Right lobe of liver (tissue), 6 donors: ENCODE data around the gene FAU. TPM values are rescaled to one million over a fixed set of nuclear protein-coding genes. Genes with fewer than 3 reads are reported as not detected.
"Not testable (repeated sequence)": the region's sequence is repeated elsewhere in the genome, so short reads cannot be mapped to it uniquely, and the experiment has no call there.

Experiments
- ATAC-seq, 4 donors: fragments of 200-7000 bp; cut with Tn5 transposase; one replicate each; pipeline ENCODE4 v1.9.1; 2020; ENCODE audit warnings: mild to moderate bottlenecking in 4 of 4, moderate library complexity in 4 of 4
- DNase-seq, 3 donors: peaks; one replicate each; pipeline ENCODE4 v3.0.0-alpha.2; 2020
- H3K27ac ChIP-seq, 3 donors: fragments of 200-600 bp; one replicate each; pipeline ENCODE4 v1.8.0; 2022
- H3K27me3 ChIP-seq, 2 donors: fragments of 200-600 bp; one replicate each; pipeline ENCODE4 v1.8.0; 2022
- H3K36me3 ChIP-seq, 4 donors: fragments of 200-600 bp; sonication (generic) in 1 of 4; one replicate each; pipeline versions ENCODE4 v1.5.1 to v1.8.0; 2017 to 2022; ENCODE audit warnings: control low read depth in 1 of 4
- H3K4me1 ChIP-seq, 4 donors: fragments of 200-600 bp; sonication (generic) in 1 of 4; one replicate each; pipeline versions ENCODE4 v1.5.1 to v1.8.0; 2017 to 2022; ENCODE audit warnings: control low read depth in 1 of 4
- H3K4me3 ChIP-seq, 3 donors: fragments of 200-600 bp; one replicate each; pipeline ENCODE4 v1.8.0; 2022
- H3K9me3 ChIP-seq, 4 donors: fragments of 200-600 bp; sonication (generic) in 1 of 4; one replicate each; pipeline versions ENCODE4 v1.5.1 to v1.8.0; 2017 to 2022; ENCODE audit warnings: control low read depth in 1 of 4
- POLR2A ChIP-seq: fragments of 450-650 bp; IDR thresholded peaks from one replicate; pipeline ENCODE4 v1.6.1; 2017; ENCODE audit warnings: antibody characterized with exemption, mild to moderate bottlenecking
- WGBS: methylation state at CpG from one replicate; pipeline ENCODE4 v1.1.6; 2018; ENCODE audit warnings: low coverage, low lambda C conversion rate; ENCODE audit not compliant: insufficient coverage; ENCODE audit errors: missing lambda C conversion rate; 5-methylcytosine and 5-hydroxymethylcytosine counted together
- intact Hi-C, 2 donors: fragments of 100-400 bp; cut with DNase I; formaldehyde crosslinking; loops; one replicate each; pipeline versions ENCODE4 v1.11.2 to v1.14.1; 2022
- total RNA-seq, 6 experiments: library from RNA; depleted of rRNA in 2 of 6; stranded (reverse); fragments of >200 nt in 2 of 6; fragmentation: NEBNext Ultra II Directional in 3 of 6; extraction: Animal tissue kit (Norgen Biotek cat#: 25700) in 3 of 6; gene quantifications; one replicate each; pipeline versions ENCODE4 v1.1.0 to v1.2.4, GENCODE V29; 2016 to 2023
- TF ChIP-seq, protein P1 (sequence below), 4 donors: fragments of 200-600 bp in 3 of 4; fragments of 450-650 bp in 1 of 4; IDR thresholded peaks; one replicate each; pipeline versions ENCODE4 v1.5.1 to v1.8.0; 2016 to 2022; ENCODE audit warnings: antibody characterized with exemption in 4 of 4, mild to moderate bottlenecking in 2 of 4
- donor health status: DM: no; HTN: yes; CAD: no.
- donor health status: DM: no; HTN: no; CAD: no.
- donor health status: DM: no; HTN: no; CAD: no.
- donor health status: DM: no; HTN: yes; CAD: no.
- donor health status: DM: no; HTN: yes; CAD: no.

The FAU gene
- total RNA-seq, 6 experiments from 2014 or later: 287 to 472 (median 343) TPM

DNA sequence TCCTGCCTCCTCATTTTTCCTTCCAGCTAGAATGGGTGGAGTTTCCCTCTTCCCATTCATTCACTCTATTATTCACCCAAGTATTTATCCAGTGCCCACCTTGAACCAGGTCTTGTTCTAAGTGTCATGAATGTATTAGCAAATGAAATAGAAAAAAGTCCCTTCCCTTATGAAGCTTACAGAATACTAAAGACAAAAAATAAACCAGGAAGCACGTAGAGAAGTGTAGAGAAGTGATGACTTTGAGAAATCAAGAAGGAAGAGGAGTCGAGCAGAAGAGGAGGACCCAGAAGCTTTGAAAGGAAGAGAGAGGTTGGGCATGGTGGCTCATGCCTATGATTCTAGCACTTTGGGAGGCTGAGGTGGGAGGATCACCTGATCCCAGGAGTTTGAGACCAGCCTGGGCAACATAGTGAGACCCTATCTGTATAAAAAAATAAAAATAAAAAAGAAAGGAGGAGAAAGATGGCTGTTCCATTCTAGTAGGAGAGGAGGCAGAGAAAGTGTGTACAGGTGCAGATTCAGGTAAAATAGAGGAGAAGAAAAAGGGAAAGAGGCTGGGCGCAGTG, 29.5 kb upstream of the FAU start:
- no peaks in the 10 kb centered on the region for H3K36me3 ChIP-seq
- H3K4me3 ChIP-seq: no peak overlapping the region
- peaks cover 0 to 26% (median 17%) of the 10 kb centered on the region in 4 donors for H3K4me1 ChIP-seq
- intact Hi-C loops: no loop called here
- H3K27me3 ChIP-seq: no peaks in the 10 kb centered on the region
- peak overlapping the region; percentile 66 to 75 (median 73) for H3K27ac ChIP-seq
- WGBS: 69% methylated on average over 3 of the region's 3 CpGs
- no peak for TF ChIP-seq POLR2A
- TF ChIP-seq, protein P1, sequence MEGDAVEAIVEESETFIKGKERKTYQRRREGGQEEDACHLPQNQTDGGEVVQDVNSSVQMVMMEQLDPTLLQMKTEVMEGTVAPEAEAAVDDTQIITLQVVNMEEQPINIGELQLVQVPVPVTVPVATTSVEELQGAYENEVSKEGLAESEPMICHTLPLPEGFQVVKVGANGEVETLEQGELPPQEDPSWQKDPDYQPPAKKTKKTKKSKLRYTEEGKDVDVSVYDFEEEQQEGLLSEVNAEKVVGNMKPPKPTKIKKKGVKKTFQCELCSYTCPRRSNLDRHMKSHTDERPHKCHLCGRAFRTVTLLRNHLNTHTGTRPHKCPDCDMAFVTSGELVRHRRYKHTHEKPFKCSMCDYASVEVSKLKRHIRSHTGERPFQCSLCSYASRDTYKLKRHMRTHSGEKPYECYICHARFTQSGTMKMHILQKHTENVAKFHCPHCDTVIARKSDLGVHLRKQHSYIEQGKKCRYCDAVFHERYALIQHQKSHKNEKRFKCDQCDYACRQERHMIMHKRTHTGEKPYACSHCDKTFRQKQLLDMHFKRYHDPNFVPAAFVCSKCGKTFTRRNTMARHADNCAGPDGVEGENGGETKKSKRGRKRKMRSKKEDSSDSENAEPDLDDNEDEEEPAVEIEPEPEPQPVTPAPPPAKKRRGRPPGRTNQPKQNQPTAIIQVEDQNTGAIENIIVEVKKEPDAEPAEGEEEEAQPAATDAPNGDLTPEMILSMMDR (IDR thresholded peaks at IDR 0.05): no peak
- H3K9me3 ChIP-seq: no peaks in the 10 kb centered on the region
- no peak for DNase-seq
- peak in 1 of 4 donors; percentile 6 for ATAC-seq

DNA sequence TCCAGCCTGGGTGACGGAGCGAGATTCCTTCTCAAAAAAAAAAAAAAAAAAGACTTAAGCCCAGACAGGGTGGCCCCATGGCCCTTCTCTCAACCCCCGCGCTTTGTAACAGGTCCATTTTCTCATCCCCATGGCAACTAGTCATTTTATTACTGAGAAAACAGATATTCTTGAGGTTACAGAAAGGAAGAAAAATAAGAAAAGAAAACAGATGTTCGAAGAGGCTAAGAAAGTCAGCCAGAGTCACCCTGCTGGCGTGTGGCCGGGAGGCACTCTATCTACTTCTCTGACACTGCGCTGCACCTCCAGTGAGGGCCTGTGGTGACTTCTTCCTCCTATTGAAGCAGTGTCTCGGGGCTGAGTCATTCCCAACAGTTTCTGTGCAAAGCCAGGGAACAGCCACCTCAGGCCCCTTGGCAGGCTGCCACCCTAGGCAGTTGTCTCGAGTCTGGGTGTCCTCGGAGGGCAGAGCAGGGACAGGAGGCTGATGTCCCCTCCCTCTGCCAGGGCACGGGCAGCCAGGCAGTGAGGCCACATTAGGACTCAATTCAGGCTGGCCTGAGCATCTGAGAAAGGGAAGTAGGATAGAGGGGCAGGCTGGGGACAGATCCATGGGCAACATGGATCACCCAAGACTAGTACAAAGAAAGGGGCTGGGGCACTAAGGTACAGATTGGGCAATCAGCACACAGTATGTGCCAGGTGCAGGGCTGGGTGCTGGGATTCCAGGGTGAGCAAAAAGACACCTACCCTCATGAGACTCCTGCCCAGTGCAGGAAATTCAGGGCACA, 28.8 kb upstream of the FAU start:
- ATAC-seq: peak; percentile 83 to 87 (median 86)
- TF ChIP-seq, protein P1 (IDR thresholded peaks at IDR 0.05): no peak
- no peak for TF ChIP-seq POLR2A
- Histone ChIP-seq H3K9me3 (no peaks in the 10 kb centered on the region), H3K4me1 (peaks cover 0 to 32% (median 20%) of the 10 kb centered on the region in 4 donors), H3K27ac (peak overlapping the region; percentile 66 to 75 (median 73)), H3K27me3 (no peaks in the 10 kb centered on the region), H3K4me3 (peak overlapping the region in 1 of 3 donors; percentile 9), H3K36me3 (no peaks in the 10 kb centered on the region)
- 25% methylated on average over 7 of the region's 12 CpGs for WGBS
- intact Hi-C loops: no loop called here
- peak; percentile 90 to 92 (median 92) for DNase-seq

GRCh38 chr11:65150131-65150508, 28.2 kb upstream of the FAU start:
- Histone ChIP-seq H3K27ac (peak overlapping the region; percentile 66 to 75 (median 73)), H3K4me1 (peaks cover 0 to 37% (median 22%) of the 10 kb centered on the region in 4 donors)
- H3K4me3 ChIP-seq, intact Hi-C loops, H3K27me3 ChIP-seq, ATAC-seq, H3K9me3 ChIP-seq, H3K36me3 ChIP-seq: not testable (repeated sequence)
- peak in 1 of 3 donors; percentile 14 for DNase-seq
- 81% methylated on average over 9 of the region's 10 CpGs for WGBS

- H3K9me3 ChIP-seq: no peaks in the 10 kb centered on the region
- intact Hi-C loops: no loop called here
- H3K4me3 ChIP-seq: no peak overlapping the region
- H3K27ac ChIP-seq: no peak overlapping the region
- H3K27me3 ChIP-seq: no peaks in the 10 kb centered on the region
- no CpG with 5 or more reads among the region's 5 CpGs for WGBS
- ATAC-seq: no peak
- peaks cover 0 to 43% (median 25%) of the 10 kb centered on the region in 4 donors for H3K4me1 ChIP-seq
- TF ChIP-seq POLR2A: no peak
- TF ChIP-seq, protein P1 (IDR thresholded peaks at IDR 0.05): no peak
- H3K36me3 ChIP-seq: no peaks in the 10 kb centered on the region
- no peak for DNase-seq
These were observed 26.7 kb upstream of the FAU start for GRCh38 chr11:65148657-65149056.
